ENCODE measurements around the gene ALPK3. TPM values are rescaled to one million over a fixed set of nuclear protein-coding genes. Genes with fewer than 3 reads are reported as not detected.

The ALPK3 gene
- total RNA-seq, 1 donor from 2014 or later: 9.7 TPM

DNA sequence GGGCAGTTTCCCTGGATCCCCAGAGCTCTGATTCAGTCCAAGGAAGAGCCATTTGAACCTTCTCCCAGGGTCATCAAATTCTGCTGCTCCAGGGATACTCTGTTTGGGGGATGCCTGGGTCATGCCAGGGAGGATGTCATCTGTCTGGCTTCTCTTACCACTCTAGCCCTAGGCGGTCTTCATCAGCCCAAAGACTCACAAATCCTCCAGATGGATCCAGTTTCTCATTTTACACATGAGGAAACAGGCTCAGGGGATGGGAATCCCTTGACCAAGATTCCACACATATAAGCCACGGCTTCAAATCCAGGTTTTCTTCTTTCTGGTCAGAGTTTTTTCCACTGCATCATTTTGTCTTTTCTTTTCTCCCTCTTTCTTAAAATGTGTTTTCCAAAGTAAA, 104.0 kb downstream of the ALPK3 start:
- DNase-seq (ENCODE audit: low spot score): no peak

DNA sequence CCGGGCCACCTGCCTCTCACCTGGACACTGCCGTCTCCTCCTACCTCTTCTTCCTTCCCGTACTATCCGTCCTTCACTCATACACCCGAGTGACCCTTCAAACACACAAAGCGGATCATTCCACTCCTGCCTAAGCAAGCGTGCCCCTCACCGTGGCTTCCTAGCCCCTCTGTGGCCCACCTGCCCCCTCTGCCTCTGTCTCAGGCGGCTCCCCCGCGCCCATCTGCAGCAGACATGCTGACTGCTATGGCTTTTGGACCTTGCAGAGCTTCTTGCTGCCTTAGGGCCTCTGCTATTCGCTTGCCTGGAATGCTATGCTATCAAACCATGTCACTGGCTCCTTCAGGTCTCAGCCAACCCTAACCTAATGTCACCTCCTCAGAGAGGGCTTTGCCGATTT, 105.4 kb downstream of the ALPK3 start:
- DNase-seq (ENCODE audit: low spot score): no peak

Other genes with a start within 250 kb of the ALPK3 start
- gene ZSCAN2, start 216.3 kb upstream of the ALPK3 start, total RNA-seq: 9.0 TPM
- 48.2 TPM for gene WDR73, start 163.1 kb upstream of the ALPK3 start, total RNA-seq
- gene NMB, start 159.2 kb upstream of the ALPK3 start, total RNA-seq: 9.1 TPM
- 130 TPM for gene SEC11A, start 101.2 kb upstream of the ALPK3 start, total RNA-seq
- gene ZNF592, start 68.8 kb upstream of the ALPK3 start, total RNA-seq: 29.0 TPM
- gene SLC28A1, start 67.3 kb downstream of the ALPK3 start, total RNA-seq: not detected
- 67.4 TPM for gene PDE8A, start 164.5 kb downstream of the ALPK3 start, total RNA-seq